Measurements from ENCODE around the gene NFS1.

- TF ChIP-seq FOSL1 (IDR thresholded peaks at IDR 0.05; ENCODE audit: insufficient read depth, low read depth, low read length) (no peak), RAD21 (IDR thresholded peaks at IDR 0.05 in 1 of 2, conservative IDR thresholded peaks at IDR 0.05 in 1 of 2; ENCODE audit: low read depth in 2 of 2, low read length in 2 of 2) (no peak), SP2 (IDR thresholded peaks at IDR 0.05; ENCODE audit: low read length) (no peak), CTCF (IDR thresholded peaks at IDR 0.05; ENCODE audit: control extremely low read depth in 1 of 3, insufficient read depth in 1 of 3, low read depth in 1 of 3, low read length in 3 of 3) (no peak), ATF3 (IDR thresholded peaks at IDR 0.05; ENCODE audit: insufficient read depth, low read depth, low read length) (no peak), MAX (IDR thresholded peaks at IDR 0.05) (no peak), ZNF274 (IDR thresholded peaks at IDR 0.05; ENCODE audit: borderline replicate concordance, extremely low read depth, low read length) (no peak), SP1 (IDR thresholded peaks at IDR 0.05; ENCODE audit: low read depth, low read length) (no peak), POLR2A (IDR thresholded peaks at IDR 0.05; ENCODE audit: control extremely low read depth in 1 of 2, low read depth in 2 of 2, low read length in 2 of 2) (no peak), POLR2AphosphoS5 (IDR thresholded peaks at IDR 0.05; ENCODE audit: low read depth, low read length) (no peak), MAFK (IDR thresholded peaks at IDR 0.05; ENCODE audit: low read depth, low read length) (no peak), PHF8 (conservative IDR thresholded peaks at IDR 0.05; ENCODE audit: low read depth, low read length) (no peak)
These were observed 11.9 kb upstream of the NFS1 start for GRCh38 chr20:35710884-35711587.
